C4-2B (cell line): ENCODE results near the gene LLCFC1.

Experiments
- CTCF ChIP-seq: fragments of 450-650 bp; conservative IDR thresholded peaks from 2 replicates; pipeline ENCODE4 v1.5.1; 2017; ENCODE audit warnings: mild to moderate bottlenecking
- ZFX ChIP-seq: fragments of 450-650 bp; IDR thresholded peaks from 2 replicates; pipeline ENCODE4 v1.6.1; 2017

- TF ChIP-seq CTCF (no peak), ZFX (no peak)
These were observed 12.1 kb upstream of the LLCFC1 start for GRCh38 chr7:142927085-142927745.
